Measurements from ENCODE around the gene TMEM114. TPM values are rescaled to one million over a fixed set of nuclear protein-coding genes. Genes with fewer than 3 reads are reported as not detected.

TMEM114 gene
- total RNA-seq = not detected in 2 replicates

GRCh38 chr16:8589900-8590688, at the start of gene TMEM114:
Gene TMEM114, minus strand, starts transcription at chr16:8590511. Its CDS starts 673 bp downstream, at chr16:8589838.

DNA sequence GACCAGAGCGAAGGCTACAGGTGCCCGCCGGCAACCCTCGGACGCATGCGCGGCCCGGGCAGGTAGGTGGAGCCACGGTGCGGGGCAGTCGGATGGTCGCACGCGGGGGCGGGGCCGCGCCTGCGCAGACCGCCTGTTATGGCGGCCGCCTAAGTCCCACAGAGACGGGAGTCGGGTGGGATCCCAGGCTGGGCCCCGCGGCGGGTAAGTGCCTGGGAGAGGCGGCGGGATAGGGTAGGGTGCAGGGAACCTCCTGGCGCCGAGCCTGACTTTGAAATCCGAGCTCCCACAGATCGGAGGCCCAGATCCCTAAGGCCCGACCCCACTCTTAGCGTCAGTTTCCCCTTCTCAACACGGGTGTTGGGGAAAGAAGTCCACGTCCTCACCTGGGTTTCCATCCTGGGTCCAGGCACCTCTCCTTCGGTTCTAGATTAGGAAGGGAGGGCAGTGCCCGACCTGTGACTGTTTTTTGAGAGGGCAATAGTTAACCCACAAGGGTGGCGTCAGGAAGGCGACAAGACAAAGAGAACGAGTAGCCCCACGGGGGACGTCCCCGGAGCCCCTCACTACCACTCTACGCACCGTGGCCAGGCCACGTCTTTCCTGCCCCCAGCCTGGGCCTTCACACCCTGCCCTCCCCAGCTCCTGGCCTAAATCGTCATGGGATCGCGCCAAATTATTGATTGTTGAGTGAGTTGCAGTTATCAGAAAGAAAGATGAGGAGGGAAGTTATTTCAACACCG, 31.4 kb upstream of the TMEM114 start, which contains the start of gene METTL22:
Gene METTL22 (plus strand): TSS at position 127 of the 743 bp plus-strand sequence. CDS start 3,968 bp downstream, outside the sequence.

Other genes starting within 250 kb of the TMEM114 start
- gene METTL22, start 31.2 kb upstream of the TMEM114 start, total RNA-seq = 16.2 and 18.8 TPM in 2 replicates
- 0.38 and 1.4 TPM in 2 replicates for gene ABAT, start 84.1 kb upstream of the TMEM114 start, total RNA-seq
- gene TMEM186, start 207.1 kb upstream of the TMEM114 start, total RNA-seq = 5.3 and 6.0 TPM in 2 replicates
- gene PMM2, start 207.3 kb upstream of the TMEM114 start, total RNA-seq = 26.5 TPM in 2 replicates

All from endothelial cell of coronary artery (primary cell).